Colonic mucosa (tissue), 4 donors: ENCODE results near the gene LRRFIP1. TPM values are rescaled to one million over a fixed set of nuclear protein-coding genes. Genes with fewer than 3 reads are reported as not detected.

Source experiments
- DNase-seq: peaks from one replicate; pipeline ENCODE4 v3.0.0-alpha.2; 2020
- H3K27ac ChIP-seq: fragments of 200-600 bp; one replicate; pipeline ENCODE4 v1.8.0; 2021
- H3K27me3 ChIP-seq: fragments of 200-600 bp; one replicate; pipeline ENCODE4 v1.8.0; 2021
- H3K36me3 ChIP-seq: fragments of 200-600 bp; one replicate; pipeline ENCODE4 v1.8.0; 2021
- H3K4me1 ChIP-seq: fragments of 200-600 bp; one replicate; pipeline ENCODE4 v1.8.0; 2021; ENCODE audit warnings: mild to moderate bottlenecking
- H3K4me3 ChIP-seq: fragments of 200-600 bp; one replicate; pipeline ENCODE4 v1.8.0; 2021
- H3K9ac ChIP-seq, 2 donors: one replicate each; pipeline ENCODE4 v1.7.0; 2013; ENCODE audit warnings: control low read depth in 2 of 2, low read depth in 2 of 2, low read length in 2 of 2
- H3K9me3 ChIP-seq: fragments of 200-600 bp; one replicate; pipeline ENCODE4 v1.8.0; 2021
- intact Hi-C: fragments of 100-400 bp; cut with DNase I; formaldehyde crosslinking; loops from one replicate; pipeline ENCODE4 v1.14.1; 2022
- total RNA-seq, 2 donors: library from RNA; stranded (reverse); fragmentation: NEBNext Ultra II Directional in 1 of 2; extraction: Animal tissue kit (Norgen Biotek cat#: 25700) in 1 of 2; gene quantifications; one replicate each; pipeline ENCODE4 v1.2.1, GENCODE V29; 2021
- TF ChIP-seq, protein P1 (sequence below): fragments of 200-600 bp; IDR thresholded peaks from one replicate; pipeline ENCODE4 v1.8.0; 2022; ENCODE audit warnings: antibody characterized with exemption, mild to moderate bottlenecking
- donor health status: healthy.
- donor health status: DM: no; HTN: no; CAD: no.
- donor health status: DM: no; HTN: no; CAD: no.

Gene LRRFIP1
- total RNA-seq, 2 donors from 2014 or later: 114 to 133 TPM

GRCh38 chr2:237639052-237639835 lies 11.9 kb downstream of the LRRFIP1 start:
- Histone ChIP-seq H3K36me3 (no peaks in the 10 kb centered on the region), H3K4me1 (no peaks in the 10 kb centered on the region), H3K27me3 (no peaks in the 10 kb centered on the region), H3K9ac (no peak overlapping the region), H3K27ac (no peak overlapping the region), H3K4me3 (no peak overlapping the region), H3K9me3 (no peaks in the 10 kb centered on the region)
- no peak for DNase-seq
- TF ChIP-seq, protein P1, sequence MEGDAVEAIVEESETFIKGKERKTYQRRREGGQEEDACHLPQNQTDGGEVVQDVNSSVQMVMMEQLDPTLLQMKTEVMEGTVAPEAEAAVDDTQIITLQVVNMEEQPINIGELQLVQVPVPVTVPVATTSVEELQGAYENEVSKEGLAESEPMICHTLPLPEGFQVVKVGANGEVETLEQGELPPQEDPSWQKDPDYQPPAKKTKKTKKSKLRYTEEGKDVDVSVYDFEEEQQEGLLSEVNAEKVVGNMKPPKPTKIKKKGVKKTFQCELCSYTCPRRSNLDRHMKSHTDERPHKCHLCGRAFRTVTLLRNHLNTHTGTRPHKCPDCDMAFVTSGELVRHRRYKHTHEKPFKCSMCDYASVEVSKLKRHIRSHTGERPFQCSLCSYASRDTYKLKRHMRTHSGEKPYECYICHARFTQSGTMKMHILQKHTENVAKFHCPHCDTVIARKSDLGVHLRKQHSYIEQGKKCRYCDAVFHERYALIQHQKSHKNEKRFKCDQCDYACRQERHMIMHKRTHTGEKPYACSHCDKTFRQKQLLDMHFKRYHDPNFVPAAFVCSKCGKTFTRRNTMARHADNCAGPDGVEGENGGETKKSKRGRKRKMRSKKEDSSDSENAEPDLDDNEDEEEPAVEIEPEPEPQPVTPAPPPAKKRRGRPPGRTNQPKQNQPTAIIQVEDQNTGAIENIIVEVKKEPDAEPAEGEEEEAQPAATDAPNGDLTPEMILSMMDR: no peak
- intact Hi-C loops: no loop called here

DNA sequence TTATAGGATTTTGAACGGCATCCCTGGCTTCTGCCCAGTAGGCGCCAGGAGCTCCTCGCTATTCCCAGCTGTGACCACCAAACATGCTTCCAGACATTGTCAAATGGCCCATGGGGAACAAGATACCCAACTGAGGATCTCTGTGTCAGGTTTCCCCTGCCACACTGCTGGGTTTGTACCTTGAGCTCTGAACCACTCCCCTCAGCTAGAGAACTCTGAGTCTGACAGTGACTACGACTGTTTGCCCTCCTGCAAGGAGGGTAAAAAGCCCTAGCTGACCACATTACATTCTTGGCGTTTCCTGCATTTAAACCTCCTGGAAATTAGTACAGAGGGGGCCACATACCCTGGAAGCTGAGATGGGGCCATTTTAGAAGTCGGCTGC lies 12.4 kb downstream of the LRRFIP1 start:
- intact Hi-C loops: no loop called here

GRCh38 chr2:237640493-237640998 lies 13.2 kb downstream of the LRRFIP1 start:
- H3K36me3 ChIP-seq: no peaks in the 10 kb centered on the region
- no peaks in the 10 kb centered on the region for H3K4me1 ChIP-seq
- no peaks in the 10 kb centered on the region for H3K9me3 ChIP-seq
- no peak overlapping the region for H3K9ac ChIP-seq
- H3K4me3 ChIP-seq: no peak overlapping the region
- TF ChIP-seq, protein P1: no peak
- no peak overlapping the region for H3K27ac ChIP-seq
- no peak for DNase-seq
- intact Hi-C loops: no loop called here
- no peaks in the 10 kb centered on the region for H3K27me3 ChIP-seq

More for the DNA sequence above, 12.4 kb downstream of the LRRFIP1 start:
- Histone ChIP-seq H3K4me1 (no peaks in the 10 kb centered on the region), H3K27me3 (no peaks in the 10 kb centered on the region), H3K27ac (no peak overlapping the region), H3K9ac (no peak overlapping the region), H3K9me3 (no peaks in the 10 kb centered on the region), H3K4me3 (no peak overlapping the region), H3K36me3 (no peaks in the 10 kb centered on the region)
- TF ChIP-seq, protein P1: no peak
- DNase-seq: no peak

DNA sequence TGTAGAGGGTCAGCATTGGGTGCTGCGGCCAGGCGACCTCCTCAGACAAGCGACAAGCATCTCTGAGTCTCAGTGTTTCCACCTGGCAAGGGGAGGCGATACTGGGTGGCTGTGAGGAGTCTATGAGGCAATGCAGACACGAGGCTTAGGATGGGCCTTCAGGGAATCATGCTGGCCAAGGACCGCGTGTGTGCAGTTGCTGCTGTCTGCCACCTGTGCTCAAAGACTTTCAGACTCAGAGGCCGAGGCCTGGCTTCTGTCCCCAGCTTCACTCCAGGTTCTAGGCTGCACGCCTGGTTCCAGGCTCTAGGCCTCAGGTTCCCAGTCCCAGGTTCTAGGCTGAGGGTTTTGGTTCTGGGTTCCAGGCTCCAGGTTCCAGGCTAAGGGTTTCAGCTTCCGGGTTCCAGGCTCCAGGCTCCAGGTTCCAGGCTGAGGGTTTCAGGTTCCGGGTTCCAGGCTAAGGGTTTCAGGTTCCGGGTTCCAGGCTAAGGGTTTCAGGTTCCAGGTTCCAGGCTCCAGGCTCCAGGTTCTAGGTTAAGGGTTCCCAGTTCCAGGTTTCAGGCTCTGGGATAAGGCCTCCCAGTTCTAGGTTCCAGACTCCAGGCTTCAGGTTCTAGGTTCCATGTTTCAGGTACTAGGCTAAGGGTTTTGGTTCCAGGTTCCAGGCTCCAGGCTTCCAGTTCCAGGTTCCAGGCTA lies 14.8 kb downstream of the LRRFIP1 start:
- H3K27me3 ChIP-seq: no peaks in the 10 kb centered on the region
- TF ChIP-seq, protein P1: no peak
- intact Hi-C loops: no loop called here
- no peak overlapping the region for H3K4me3 ChIP-seq
- DNase-seq: no peak
- H3K9me3 ChIP-seq: no peaks in the 10 kb centered on the region
- no peak overlapping the region for H3K27ac ChIP-seq
- H3K4me1 ChIP-seq: no peaks in the 10 kb centered on the region
- no peak overlapping the region for H3K9ac ChIP-seq
- H3K36me3 ChIP-seq: no peaks in the 10 kb centered on the region

DNA sequence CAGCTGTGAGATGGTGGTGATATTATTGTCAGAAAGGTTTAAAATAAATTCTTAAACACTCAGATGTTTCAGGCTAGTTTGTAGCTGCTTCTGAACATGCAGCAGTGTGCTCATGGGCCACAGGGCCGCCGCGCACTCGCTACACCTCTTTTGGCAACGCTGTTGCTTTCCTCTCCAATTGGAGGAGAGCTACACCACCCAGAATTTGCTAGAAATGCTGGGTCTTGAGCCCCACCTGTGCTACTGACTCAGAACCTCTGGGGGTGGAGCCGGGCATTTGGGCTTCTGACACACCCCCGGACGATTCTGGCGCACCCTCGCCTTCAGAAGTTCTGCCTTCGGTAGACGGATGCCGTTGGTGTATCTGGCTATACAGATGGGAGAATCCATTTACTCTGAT lies 15.7 kb downstream of the LRRFIP1 start:
- no peak for DNase-seq
- no peaks in the 10 kb centered on the region for H3K4me1 ChIP-seq
- TF ChIP-seq, protein P1: no peak
- intact Hi-C loops: no loop called here
- H3K9ac ChIP-seq: no peak overlapping the region
- no peak overlapping the region for H3K4me3 ChIP-seq
- H3K27ac ChIP-seq: no peak overlapping the region
- H3K36me3 ChIP-seq: no peaks in the 10 kb centered on the region
- H3K9me3 ChIP-seq: no peaks in the 10 kb centered on the region
- H3K27me3 ChIP-seq: no peaks in the 10 kb centered on the region
